ENCODE results near the gene C1QTNF5.

C1QTNF5 gene

GRCh38 chr11:119344291-119345010 is 3.8 kb upstream of the C1QTNF5 start:
- Histone ChIP-seq H2AFZ (no peak overlapping the region), H3K27ac (no peak overlapping the region), H3K9me3 (ENCODE audit: control insufficient read depth, low read length) (no peaks in the 10 kb centered on the region), H3K79me2 (no peaks in the 10 kb centered on the region), H3K4me2 (ENCODE audit: low read length) (no peak overlapping the region), H3K4me1 (no peaks in the 10 kb centered on the region), H3K4me3 (ENCODE audit: low read depth, low read length) (no peak overlapping the region), H3K36me3 (ENCODE audit: control insufficient read depth, insufficient read depth, low read length) (no peaks in the 10 kb centered on the region), H3K9ac (no peak overlapping the region), H3K27me3 (ENCODE audit: control insufficient read depth, insufficient read depth, low read length) (no peaks in the 10 kb centered on the region)
- no peak for TF ChIP-seq CTCF (IDR thresholded peaks at IDR 0.05)

DNA sequence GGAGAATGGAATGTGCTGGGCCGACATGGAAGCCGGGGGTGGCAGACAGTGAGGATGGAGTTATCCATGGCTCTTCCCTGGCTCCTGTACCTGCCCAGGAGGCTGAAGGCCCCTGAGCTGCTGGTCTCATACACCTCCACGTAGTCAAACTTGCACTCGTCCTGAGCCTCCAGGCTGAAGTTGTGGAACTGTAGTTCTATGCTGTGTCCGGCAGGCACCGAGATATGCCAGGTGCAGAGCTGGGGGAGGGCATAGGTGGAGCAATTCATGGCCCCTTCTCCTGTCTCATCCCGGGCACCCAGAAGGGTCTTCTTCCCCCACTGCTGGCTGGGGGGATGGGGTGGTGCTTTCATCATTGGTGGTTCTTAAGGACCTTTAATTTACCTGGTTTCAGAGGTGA is 3.0 kb upstream of the C1QTNF5 start:
- H2AFZ ChIP-seq: no peak overlapping the region
- no peaks in the 10 kb centered on the region for H3K79me2 ChIP-seq
- no peaks in the 10 kb centered on the region for H3K9me3 ChIP-seq (ENCODE audit: control insufficient read depth, low read length)
- no peak for TF ChIP-seq CTCF (IDR thresholded peaks at IDR 0.05)
- H3K27me3 ChIP-seq (ENCODE audit: control insufficient read depth, insufficient read depth, low read length): no peaks in the 10 kb centered on the region
- H3K4me3 ChIP-seq (ENCODE audit: low read depth, low read length): no peak overlapping the region
- no peak overlapping the region for H3K4me2 ChIP-seq (ENCODE audit: low read length)
- H3K9ac ChIP-seq: no peak overlapping the region
- no peaks in the 10 kb centered on the region for H3K4me1 ChIP-seq
- H3K27ac ChIP-seq: no peak overlapping the region
- no peaks in the 10 kb centered on the region for H3K36me3 ChIP-seq (ENCODE audit: control insufficient read depth, insufficient read depth, low read length)

- Histone ChIP-seq H3K79me2 (no peaks in the 10 kb centered on the region), H3K4me2 (ENCODE audit: low read length) (no peak overlapping the region), H3K4me1 (no peaks in the 10 kb centered on the region), H3K4me3 (ENCODE audit: low read depth, low read length) (no peak overlapping the region), H3K9ac (no peak overlapping the region), H3K27me3 (ENCODE audit: control insufficient read depth, insufficient read depth, low read length) (no peaks in the 10 kb centered on the region), H3K27ac (no peak overlapping the region), H3K9me3 (ENCODE audit: control insufficient read depth, low read length) (no peaks in the 10 kb centered on the region), H2AFZ (no peak overlapping the region), H3K36me3 (ENCODE audit: control insufficient read depth, insufficient read depth, low read length) (no peaks in the 10 kb centered on the region)
- TF ChIP-seq CTCF (IDR thresholded peaks at IDR 0.05): no peak
Measured at GRCh38 chr11:119342362-119343130, 1.9 kb upstream of the C1QTNF5 start.

- H2AFZ ChIP-seq: no peak overlapping the region
- no peak overlapping the region for H3K4me2 ChIP-seq (ENCODE audit: low read length)
- H3K79me2 ChIP-seq: no peaks in the 10 kb centered on the region
- no peaks in the 10 kb centered on the region for H3K4me1 ChIP-seq
- no peak overlapping the region for H3K9ac ChIP-seq
- H3K9me3 ChIP-seq (ENCODE audit: control insufficient read depth, low read length): no peaks in the 10 kb centered on the region
- H3K4me3 ChIP-seq (ENCODE audit: low read depth, low read length): no peak overlapping the region
- no peak overlapping the region for H3K27ac ChIP-seq
- TF ChIP-seq CTCF (IDR thresholded peaks at IDR 0.05): no peak
- H3K36me3 ChIP-seq (ENCODE audit: control insufficient read depth, insufficient read depth, low read length): no peaks in the 10 kb centered on the region
- H3K27me3 ChIP-seq (ENCODE audit: control insufficient read depth, insufficient read depth, low read length): no peaks in the 10 kb centered on the region
Measured at GRCh38 chr11:119342023-119342300, 1.3 kb upstream of the C1QTNF5 start.
